Central memory CD4-positive, alpha-beta T cell (primary cell): ENCODE measurements around the gene FAM117A.
A peak's percentile ranks its signal among the peaks of the same experiment; 100 is the strongest.

Experiments
- DNase-seq: peaks from one replicate; pipeline ENCODE4 v3.0.0; 2022
- total RNA-seq, 3 experiments: gene quantifications; one replicate each; lab custom pipeline; 2026; lab: John Stamatoyannopoulos, UW

FAM117A gene, protein sequence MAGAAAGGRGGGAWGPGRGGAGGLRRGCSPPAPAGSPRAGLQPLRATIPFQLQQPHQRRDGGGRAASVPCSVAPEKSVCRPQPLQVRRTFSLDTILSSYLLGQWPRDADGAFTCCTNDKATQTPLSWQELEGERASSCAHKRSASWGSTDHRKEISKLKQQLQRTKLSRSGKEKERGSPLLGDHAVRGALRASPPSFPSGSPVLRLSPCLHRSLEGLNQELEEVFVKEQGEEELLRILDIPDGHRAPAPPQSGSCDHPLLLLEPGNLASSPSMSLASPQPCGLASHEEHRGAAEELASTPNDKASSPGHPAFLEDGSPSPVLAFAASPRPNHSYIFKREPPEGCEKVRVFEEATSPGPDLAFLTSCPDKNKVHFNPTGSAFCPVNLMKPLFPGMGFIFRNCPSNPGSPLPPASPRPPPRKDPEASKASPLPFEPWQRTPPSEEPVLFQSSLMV
- total RNA-seq = 15.1 to 119 (median 71.2) reads per million in 3 experiments

GRCh38 chr17:49763735-49764558 lies at the start of gene FAM117A:
FAM117A (minus strand) TSS chr17:49764131; CDS start chr17:49764087, 44 bp downstream.
- peak; percentile 99 for DNase-seq

DNA sequence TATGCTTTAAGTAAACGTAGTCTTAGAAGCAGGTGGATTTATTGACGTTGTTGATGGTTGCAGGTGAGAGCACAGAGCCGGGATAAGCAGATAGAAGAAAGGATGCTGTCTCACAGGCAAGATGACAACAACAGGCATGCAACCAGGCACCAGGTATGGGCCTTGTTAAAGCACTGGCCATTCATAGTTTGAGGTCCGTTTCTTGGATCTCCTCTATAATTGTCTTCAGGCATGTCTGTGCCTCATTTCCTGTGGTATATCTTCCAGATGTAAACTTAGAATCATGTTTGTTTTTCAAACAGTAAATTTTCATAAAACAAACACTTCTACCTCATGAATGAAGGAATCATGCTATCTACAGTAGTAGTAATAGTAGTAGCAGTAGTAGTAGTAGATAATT lies 45.1 kb upstream of the FAM117A start:
- DNase-seq = no peak

- no peak for DNase-seq
Observed at GRCh38 chr17:49798738-49799137, 34.8 kb upstream of the FAM117A start.

DNA sequence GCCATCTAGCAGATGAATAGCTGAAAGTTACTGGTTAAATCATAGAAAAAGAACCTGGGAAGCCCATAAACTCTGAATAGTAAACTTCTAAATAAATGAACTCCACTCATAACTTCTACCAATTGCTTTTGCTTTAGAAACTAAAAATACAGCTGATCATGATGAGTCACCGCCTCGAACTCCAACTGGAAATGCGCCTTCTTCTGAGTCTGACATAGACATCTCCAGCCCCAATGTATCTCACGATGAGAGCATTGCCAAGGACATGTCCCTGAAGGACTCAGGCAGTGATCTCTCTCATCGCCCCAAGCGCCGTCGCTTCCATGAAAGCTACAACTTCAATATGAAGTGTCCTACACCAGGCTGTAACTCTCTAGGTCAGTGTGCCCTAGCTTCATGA lies 34.3 kb upstream of the FAM117A start:
- no peak for DNase-seq

DNA sequence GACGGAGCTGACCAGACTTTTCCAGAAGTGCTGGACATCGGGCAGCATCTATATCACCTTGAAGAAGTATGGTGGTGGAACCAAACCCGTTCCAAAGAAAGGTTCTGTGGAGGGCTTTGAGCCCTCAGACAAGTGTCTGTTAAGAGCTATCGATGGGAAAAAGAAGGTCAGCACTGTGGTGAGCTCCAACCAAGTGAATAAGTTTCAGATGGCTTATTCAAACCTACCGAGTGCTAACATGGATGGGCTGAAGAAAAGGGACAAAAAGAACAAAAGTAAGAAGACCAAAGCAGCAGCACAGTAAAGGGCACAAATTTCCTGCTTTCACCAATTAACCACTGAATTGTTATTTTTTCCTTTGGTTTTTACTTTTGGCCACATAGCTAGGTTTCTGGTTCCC lies 31.4 kb upstream of the FAM117A start:
- no peak for DNase-seq

DNA sequence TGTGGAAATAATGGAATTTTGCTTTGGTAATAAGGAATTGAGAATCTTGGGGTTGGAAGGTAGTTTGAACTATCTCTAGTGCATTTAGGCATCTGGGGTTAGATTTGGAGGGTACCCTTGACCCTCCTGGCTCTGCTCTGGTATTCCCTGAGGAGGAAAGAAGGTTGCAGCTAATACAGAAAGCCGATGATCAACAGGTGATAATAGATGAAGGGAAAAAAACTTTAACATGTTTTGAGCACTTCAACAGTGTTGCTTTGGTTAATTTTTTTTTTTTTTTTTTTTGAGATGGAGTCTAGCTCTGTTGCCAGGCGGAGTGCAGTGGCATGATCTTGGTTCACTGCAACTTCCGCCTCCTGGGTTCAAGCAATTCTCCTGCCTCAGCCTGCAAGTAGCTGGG lies 29.4 kb upstream of the FAM117A start:
- DNase-seq = no peak

DNA sequence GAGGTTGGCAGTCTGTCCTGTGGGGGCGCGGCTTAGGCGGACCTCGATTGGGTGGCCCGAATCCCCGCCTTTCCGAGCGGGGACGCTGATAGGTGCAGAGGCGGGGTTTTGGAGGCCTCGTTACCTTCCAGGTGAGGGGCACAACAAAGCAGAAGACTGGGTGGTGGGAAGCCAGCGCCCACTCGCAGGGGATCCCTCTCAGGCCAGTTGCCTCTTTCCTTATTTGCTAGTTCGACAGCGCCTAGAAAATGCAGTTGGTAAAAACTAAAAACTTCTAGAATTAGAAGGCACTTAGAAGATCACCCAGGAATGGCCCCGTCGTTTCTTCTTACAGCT lies 25.3 kb upstream of the FAM117A start:
- DNase-seq = no peak

DNA sequence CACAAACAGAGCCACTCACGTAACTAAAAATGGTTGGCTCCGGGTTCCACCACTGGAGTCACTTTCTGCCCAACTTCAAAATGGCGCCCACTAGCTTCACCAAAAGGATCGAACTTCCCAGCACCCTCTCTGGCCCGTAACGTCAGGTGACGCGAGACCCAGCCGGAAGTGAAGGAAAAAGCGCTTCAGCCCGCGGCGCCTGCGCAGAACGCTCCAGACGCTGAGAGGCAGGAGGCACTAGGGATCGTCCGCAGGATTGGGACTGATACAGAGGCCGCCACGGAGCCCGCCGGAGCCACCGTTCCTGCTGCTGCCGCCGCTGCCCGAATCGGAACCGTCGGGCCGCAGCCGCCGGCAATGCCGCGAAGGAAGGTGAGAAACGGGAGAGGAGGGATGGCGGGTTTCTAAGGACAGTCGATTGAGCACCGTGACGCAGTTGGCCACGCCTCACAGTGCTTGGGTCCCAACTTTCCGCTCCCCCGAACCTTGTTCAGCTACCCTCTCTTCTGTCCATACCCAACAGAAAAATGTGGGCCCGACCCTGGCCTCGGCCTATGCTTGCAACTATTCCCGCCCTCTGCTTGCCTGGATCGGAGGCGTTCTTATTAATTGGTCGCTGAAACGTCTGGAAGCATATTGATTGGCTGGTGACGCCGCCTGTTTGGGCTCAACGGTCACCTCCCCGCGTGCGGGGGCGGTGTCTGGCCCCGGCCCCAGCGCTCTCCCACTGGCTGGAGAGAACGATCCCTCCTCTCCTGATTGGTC lies 24.7 kb upstream of the FAM117A start, which contains the start of gene KAT7:
KAT7 (plus strand) TSS at position 204 of the 765 bp plus-strand sequence; CDS start at position 358, 154 bp downstream.
- peak; percentile 99 for DNase-seq

DNA sequence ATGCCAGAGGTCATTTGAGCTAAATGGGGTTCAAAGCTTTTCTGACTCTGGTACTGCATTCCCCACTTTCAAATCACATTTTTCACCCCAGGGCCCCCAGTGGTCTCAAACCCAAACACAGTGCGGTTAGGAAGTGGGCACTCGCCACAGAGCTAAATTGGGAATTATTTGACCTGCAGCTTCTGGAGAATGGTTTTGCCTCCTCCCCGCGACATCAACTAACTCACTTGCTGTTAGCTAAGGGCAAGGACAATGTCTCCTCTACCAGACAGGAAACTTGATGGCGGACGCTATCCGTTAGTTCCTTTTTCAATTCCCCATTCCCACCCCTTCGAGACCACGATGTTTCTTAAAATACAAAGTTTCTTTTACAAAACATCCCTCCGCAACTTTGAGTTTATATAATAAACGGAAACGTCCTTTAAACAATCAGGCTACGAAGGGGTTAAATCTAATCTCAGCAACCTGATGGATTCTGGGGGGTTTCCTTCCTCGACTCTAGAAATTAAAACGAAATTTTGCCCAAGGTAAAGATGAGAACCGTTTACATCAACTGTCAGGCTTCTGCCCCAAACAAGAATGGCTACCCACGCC lies 24.1 kb upstream of the FAM117A start:
- no peak for DNase-seq

DNA sequence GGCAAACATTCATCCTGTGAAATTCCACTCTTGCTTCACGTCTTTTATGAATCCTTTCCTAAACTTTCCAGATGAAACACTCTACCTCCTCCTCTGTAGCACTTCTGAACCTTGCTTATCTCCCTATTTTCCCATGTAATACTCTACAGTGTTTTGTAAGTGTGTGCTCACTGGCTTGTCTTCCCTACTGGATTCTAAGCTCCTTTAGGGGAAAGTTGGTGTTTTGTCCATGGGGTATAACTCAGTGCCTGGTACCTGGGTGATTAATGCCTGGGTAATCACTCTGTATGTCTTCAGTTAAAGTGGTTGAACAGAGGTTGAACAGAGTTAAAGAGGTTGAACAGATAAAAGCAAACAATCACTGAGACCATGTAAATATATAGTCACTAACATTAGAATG lies 20.7 kb upstream of the FAM117A start:
- DNase-seq = no peak

DNA sequence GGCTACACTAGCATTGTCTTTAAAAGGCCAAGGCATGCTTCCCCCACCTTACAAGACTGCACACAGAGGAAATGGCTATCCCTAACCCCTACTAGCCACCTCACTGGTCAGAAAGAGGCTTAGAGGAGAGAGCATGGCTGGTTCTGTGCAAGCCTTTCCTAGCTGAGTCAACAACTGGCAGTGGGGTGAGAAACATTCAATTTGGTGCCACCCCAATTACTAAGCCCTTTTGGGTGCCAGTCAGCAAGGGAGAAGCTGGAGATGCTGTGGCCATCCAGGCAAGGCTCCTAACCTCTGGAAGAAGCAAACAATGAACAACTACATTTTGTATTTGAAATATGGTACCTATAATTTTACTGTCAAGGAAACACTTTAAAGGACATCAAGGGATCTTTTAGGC lies 19.9 kb upstream of the FAM117A start:
- DNase-seq = no peak

GRCh38 chr17:49783071-49783715 lies 19.3 kb upstream of the FAM117A start:
- no peak for DNase-seq

DNA sequence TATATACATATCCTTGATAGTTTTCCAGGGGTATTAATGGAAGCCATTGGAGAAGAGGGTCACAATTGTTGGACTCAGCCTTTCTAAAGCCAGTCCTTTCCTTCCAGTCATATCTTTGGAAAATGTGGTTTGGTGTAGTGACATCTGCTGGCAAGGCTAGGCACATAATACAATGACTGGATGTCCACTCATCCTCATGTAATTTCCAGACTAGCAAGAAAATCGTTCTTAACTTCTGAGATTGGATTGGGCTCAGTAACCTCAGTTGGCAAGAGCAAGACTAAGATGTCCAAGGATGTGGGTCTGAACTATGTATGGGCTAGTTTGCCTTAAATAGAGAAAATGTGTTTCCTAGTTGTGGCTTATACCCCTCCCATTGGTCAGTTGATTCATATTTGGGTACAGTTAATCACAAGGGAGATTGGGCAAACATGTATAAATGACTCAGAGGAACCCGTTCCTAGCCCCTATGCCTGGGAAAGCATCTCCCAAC lies 15.9 kb upstream of the FAM117A start:
- DNase-seq = no peak

DNA sequence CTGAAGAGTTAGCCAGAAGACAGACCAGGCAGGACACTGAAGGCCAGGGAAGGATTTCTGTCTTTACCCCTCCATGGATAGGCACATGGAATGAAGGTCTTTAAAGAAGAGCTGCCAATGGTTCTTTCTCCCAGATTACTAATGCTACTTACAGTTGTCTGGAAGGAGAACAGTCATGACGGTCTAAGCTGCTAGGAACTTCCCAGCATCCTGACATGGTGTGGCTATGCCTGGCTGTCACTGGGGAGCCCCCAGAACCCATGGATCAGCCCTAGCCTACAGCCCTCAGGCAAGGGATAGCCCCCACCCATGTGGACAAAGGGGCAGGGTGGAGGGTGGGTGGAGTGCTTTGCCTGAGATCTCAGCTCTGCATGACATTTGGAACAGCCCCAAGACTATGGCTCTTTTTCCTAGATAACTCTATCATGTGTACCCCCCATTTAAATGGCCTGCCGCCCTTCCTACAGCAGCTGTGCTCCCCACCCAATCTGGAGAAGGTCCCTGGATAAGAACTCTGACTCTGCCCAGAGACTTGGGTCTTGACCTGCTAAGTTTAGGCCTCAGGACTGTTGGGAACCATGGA lies 15.3 kb upstream of the FAM117A start:
- no peak for DNase-seq

GRCh38 chr17:49777563-49777962 lies 13.6 kb upstream of the FAM117A start:
- no peak for DNase-seq

GRCh38 chr17:49776551-49777300 lies 12.8 kb upstream of the FAM117A start:
- no peak for DNase-seq

DNA sequence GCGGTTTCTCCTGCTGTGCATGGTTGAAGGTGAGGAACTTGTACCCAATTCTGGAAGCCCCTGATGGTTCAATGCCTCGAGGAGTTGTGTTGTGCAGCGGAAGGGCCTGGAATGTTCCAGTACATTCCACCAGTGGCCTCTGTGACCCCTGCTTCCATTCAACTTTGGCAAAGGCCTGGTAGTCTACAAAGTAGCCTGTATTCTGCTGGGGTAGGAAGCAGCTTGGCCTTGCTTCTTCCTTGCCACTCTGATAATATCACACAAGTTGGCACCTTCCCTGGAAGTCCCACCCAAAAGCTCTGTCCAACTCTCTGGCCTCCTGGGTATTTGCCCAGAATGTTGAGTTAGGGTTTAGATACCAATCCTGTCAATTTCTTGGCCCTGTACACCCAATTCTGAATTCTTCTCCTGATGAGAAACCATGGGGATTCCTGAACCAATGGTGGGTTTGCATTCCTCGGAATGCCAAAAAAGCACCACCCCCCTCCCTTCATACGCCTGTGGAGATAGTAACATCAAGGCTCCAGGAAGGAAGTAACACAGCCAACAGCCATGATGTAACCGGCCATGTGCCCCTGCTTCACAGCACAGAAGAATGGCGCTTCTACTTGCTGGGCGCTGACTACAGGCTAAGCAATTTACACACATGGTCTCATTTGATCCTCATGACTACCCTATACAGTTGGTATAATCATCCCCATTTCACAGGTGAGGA lies 11.8 kb upstream of the FAM117A start:
- no peak for DNase-seq

DNA sequence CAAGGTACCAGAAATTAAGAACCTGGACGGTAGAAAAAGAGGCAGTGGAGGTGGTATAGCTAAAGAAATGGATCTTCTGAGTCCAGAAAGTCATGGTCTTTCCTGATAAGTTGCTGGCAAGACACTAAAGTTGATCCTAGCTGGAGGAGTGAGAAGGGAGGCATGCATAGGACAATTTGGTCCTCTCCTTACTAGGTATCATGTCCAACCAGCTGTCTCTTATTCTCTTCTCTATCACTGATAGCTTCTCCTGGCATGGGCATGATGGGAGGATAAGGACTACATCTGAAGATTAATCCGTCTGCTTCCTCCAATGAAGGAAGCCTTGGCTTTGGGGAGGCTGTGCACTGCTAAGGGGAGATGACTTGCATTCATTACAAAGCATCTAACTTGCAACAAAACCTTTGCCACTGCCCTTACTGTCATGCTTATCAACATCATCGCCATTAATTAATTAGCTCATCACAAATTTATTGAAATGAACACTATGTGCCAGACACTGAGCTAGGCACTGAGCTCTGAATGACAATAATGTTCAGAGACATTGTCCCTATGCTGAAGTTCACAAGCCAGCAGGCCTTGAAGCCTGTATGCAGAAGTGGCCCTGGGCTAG lies 3.1 kb upstream of the FAM117A start:
- DNase-seq = no peak

DNA sequence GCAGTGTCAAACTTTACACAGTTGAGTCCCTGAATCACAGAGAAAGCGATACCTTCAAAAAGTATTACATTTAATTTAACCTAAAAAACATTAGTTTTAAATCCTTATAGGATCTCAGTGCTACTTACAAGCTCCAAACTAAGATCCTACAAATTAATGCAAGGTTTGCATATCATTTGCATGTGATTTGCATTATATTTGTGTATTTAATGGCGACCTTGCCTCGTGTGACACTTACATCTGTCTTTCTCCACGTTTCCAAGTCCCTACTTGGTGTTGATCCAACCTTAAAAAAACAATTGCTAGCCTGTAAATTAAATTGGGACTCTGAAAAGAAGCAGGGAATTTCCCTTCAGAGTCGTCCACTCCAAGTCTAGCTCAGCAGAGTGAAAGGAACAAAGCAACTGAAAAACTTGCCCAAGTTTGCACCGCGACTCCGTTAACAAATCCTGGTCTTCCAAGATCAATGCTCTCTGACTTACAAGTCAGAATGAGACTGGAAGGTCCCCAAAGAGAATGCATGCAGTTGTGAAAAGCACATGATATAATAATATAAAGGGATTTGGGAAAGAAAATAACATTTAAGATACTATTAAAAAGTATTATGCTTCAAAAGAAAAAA lies 739 bp upstream of the FAM117A start:
- DNase-seq = no peak
